Endothelial cell (in vitro differentiated cells): Measurements from ENCODE around the gene A2ML1. TPM values are rescaled to one million over a fixed set of nuclear protein-coding genes. Genes with fewer than 3 reads are reported as not detected.
"Not testable (repeated sequence)": the region's sequence is repeated elsewhere in the genome, so short reads cannot be mapped to it uniquely, and the experiment has no call there.

Experiments
- DNase-seq: peaks from one replicate; pipeline ENCODE4 v3.0.0; 2021; ENCODE audit warnings: low spot score
- H3K27ac Mint-ChIP-seq: one replicate; pipeline ENCODE4 v1.8.0; 2021; ENCODE audit warnings: mixed read lengths, inconsistent platforms; ENCODE audit not compliant: unreplicated experiment
- H3K27me3 Mint-ChIP-seq: one replicate; pipeline ENCODE4 v1.8.0; 2021; ENCODE audit warnings: mild to moderate bottlenecking, moderate library complexity, mixed read lengths, inconsistent platforms; ENCODE audit not compliant: unreplicated experiment
- H3K36me3 Mint-ChIP-seq: one replicate; pipeline ENCODE4 v1.8.0; 2021; ENCODE audit warnings: mild to moderate bottlenecking, low read depth, mixed read lengths, inconsistent platforms; ENCODE audit not compliant: unreplicated experiment
- H3K4me1 Mint-ChIP-seq: one replicate; pipeline ENCODE4 v1.8.0; 2021; ENCODE audit warnings: mild to moderate bottlenecking, mixed read lengths, inconsistent platforms; ENCODE audit not compliant: unreplicated experiment
- H3K4me3 Mint-ChIP-seq: one replicate; pipeline ENCODE4 v1.8.0; 2021; ENCODE audit warnings: mild to moderate bottlenecking, mixed read lengths, inconsistent platforms; ENCODE audit not compliant: unreplicated experiment
- H3K9me3 Mint-ChIP-seq: one replicate; pipeline ENCODE4 v1.8.0; 2021; ENCODE audit warnings: mixed read lengths, inconsistent platforms; ENCODE audit not compliant: unreplicated experiment
- total RNA-seq: library from RNA; stranded (reverse); fragmentation: NEBNext Ultra II Directional; extraction: Animal tissue kit (Norgen Biotek cat#: 25700); gene quantifications from one replicate; pipeline ENCODE4 v1.2.1, GENCODE V29; 2021; ENCODE audit not compliant: unreplicated experiment
- TF ChIP-seq, protein P1 (sequence below): fragments of 200-600 bp; sonication (generic); IDR thresholded peaks from one replicate; pipeline ENCODE4 v1.5.0; 2021; ENCODE audit warnings: antibody characterized with exemption; ENCODE audit not compliant: unreplicated experiment

A2ML1 gene
- total RNA-seq, 1 donor from 2014 or later, result not detected

DNA sequence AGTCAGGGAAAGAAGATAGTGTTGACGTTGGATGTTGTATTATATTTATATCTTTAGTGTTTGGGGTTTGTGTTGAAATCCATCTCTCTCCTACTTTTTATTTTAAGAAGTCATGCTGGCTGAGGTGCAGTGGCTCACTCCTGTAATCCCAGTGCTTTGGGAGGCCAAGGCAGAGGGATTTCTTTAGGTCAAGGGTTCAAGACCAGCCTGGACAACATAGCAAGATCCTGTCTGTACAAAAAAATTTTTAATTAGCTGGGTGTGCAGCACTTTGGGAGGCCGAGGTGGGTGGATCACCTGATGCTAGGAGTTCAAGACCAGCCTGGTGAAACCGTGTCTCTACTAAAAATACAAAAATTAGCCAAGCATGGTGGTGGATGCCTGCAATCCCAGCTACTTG is 23.9 kb downstream of the A2ML1 start:
- H3K36me3 Mint-ChIP-seq, result no peaks in the 10 kb centered on the region
- H3K4me1 Mint-ChIP-seq, result no peaks in the 10 kb centered on the region
- DNase-seq, result no peak
- no peak overlapping the region for H3K4me3 Mint-ChIP-seq
- H3K27me3 Mint-ChIP-seq, result peaks cover 3% of the 10 kb centered on the region
- H3K9me3 Mint-ChIP-seq, result no peaks in the 10 kb centered on the region
- H3K27ac Mint-ChIP-seq, result no peak overlapping the region
- TF ChIP-seq, protein P1, sequence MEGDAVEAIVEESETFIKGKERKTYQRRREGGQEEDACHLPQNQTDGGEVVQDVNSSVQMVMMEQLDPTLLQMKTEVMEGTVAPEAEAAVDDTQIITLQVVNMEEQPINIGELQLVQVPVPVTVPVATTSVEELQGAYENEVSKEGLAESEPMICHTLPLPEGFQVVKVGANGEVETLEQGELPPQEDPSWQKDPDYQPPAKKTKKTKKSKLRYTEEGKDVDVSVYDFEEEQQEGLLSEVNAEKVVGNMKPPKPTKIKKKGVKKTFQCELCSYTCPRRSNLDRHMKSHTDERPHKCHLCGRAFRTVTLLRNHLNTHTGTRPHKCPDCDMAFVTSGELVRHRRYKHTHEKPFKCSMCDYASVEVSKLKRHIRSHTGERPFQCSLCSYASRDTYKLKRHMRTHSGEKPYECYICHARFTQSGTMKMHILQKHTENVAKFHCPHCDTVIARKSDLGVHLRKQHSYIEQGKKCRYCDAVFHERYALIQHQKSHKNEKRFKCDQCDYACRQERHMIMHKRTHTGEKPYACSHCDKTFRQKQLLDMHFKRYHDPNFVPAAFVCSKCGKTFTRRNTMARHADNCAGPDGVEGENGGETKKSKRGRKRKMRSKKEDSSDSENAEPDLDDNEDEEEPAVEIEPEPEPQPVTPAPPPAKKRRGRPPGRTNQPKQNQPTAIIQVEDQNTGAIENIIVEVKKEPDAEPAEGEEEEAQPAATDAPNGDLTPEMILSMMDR, result no peak

DNA sequence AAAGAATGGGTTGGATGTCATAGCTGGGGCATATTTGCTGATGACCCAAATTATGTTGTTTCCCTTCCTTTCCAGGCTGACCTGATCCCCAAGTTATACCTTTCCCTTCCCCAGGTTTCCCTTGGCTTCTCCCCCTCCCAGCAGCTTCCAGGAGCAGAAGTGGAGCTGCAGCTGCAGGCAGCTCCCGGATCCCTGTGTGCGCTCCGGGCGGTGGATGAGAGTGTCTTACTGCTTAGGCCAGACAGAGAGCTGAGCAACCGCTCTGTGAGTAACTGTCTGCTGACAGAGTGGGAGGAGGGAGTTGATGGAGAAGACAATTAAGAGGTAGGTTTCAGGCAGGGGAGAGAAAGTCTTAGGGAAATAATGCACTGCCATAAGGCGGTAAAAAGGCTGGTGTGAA is 25.0 kb downstream of the A2ML1 start:
- Mint-ChIP-seq H3K27ac (no peak overlapping the region), H3K4me3 (no peak overlapping the region), H3K27me3 (peaks cover 3% of the 10 kb centered on the region), H3K36me3 (no peaks in the 10 kb centered on the region), H3K4me1 (no peaks in the 10 kb centered on the region), H3K9me3 (no peaks in the 10 kb centered on the region)
- DNase-seq, result no peak
- TF ChIP-seq, protein P1, result no peak

DNA sequence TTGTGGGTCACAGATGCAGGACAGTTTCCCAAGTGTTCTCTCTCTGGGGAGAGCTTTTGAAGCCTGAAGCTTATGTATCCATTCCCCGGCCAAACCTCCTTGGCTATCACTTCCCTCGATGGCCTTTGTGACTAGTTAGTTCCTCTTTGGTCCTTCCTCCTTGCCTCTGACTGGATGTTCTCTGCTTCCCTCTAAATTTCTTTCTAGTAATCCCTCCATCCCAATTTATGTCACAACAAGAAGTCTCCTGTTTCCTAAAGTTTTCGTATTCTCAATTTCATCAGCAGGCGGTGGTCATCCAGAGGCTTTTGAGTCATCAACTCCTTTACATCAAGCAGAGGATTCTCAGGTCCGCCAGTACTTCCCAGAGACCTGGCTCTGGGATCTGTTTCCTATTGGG is 27.5 kb downstream of the A2ML1 start:
- DNase-seq, result no peak

DNA sequence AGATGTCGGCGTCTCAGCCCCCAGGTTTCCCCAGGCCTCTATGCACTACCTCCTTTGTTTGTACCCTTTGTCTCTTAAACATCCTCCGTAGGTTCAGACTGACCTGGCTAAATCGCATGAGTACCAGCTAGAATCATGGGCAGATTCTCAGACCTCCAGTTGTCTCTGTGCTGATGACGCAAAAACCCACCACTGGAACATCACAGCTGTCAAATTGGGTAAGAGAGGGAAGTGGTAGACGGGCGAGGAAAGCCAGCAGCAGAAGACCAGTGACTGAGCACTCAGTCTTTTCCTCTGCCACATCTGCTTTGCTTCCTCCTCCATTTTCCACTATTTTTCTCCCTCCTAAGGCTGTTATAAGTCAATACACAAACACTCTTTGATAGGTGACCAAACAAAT is 29.7 kb downstream of the A2ML1 start:
- DNase-seq, result no peak
- Mint-ChIP-seq H3K27me3 (peaks cover 5% of the 10 kb centered on the region), H3K36me3 (no peaks in the 10 kb centered on the region)

More for the DNA sequence above, 27.5 kb downstream of the A2ML1 start:
- Mint-ChIP-seq H3K4me3 (no peak overlapping the region), H3K27me3 (peaks cover 3% of the 10 kb centered on the region), H3K36me3 (no peaks in the 10 kb centered on the region), H3K27ac (no peak overlapping the region), H3K9me3 (no peaks in the 10 kb centered on the region), H3K4me1 (no peaks in the 10 kb centered on the region)
- TF ChIP-seq, protein P1, result no peak

DNA sequence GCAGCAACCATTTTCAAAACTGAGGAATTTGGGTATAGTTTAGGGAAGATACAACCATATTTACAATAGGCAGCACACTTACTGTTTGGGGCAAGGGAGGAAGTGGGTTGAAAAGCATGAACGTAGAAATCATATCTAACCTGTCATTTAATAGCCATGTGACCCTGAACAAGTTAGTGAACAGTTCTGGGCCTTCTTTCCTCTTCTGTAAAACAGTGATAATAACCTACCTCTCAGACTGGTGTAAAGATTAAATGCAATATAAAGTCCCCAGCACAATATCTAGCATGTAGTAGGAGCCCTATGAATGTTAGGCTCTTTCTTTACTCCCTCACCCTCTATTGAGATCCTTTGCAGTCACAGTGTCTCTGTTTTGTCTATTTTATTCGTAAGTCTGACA is 33.5 kb downstream of the A2ML1 start:
- H3K4me1 Mint-ChIP-seq, result no peaks in the 10 kb centered on the region
- TF ChIP-seq, protein P1, result no peak
- H3K27ac Mint-ChIP-seq, result no peak overlapping the region
- H3K36me3 Mint-ChIP-seq, result no peaks in the 10 kb centered on the region
- DNase-seq, result no peak
- no peaks in the 10 kb centered on the region for H3K9me3 Mint-ChIP-seq
- peaks cover 9% of the 10 kb centered on the region for H3K27me3 Mint-ChIP-seq
- no peak overlapping the region for H3K4me3 Mint-ChIP-seq

More for the DNA sequence above, 29.7 kb downstream of the A2ML1 start:
- Mint-ChIP-seq H3K27ac (no peak overlapping the region), H3K9me3 (no peaks in the 10 kb centered on the region), H3K4me3 (no peak overlapping the region), H3K4me1 (no peaks in the 10 kb centered on the region)
- TF ChIP-seq, protein P1, result no peak

DNA sequence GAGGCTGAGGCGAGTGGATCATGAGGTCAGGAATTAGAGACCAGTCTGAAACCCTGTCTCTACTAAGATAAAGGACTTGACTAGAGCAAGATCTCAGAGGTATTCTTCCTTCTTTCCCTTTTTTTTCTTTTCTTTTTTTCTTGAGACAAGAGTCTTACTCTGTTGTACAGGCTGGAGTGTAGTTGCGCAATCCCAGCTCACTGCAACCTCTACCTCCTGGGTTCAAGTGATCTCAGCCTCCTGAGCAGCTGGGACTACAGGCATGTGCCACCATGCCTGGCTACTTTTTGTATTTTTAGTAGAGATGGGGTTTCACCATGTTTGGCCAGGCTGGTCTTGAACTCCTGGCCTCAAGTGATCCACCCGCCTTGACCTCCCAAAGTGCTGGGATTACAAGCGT is 37.0 kb downstream of the A2ML1 start:
- H3K27ac Mint-ChIP-seq, DNase-seq, H3K36me3 Mint-ChIP-seq, H3K27me3 Mint-ChIP-seq, H3K4me3 Mint-ChIP-seq, H3K4me1 Mint-ChIP-seq, H3K9me3 Mint-ChIP-seq: not testable (repeated sequence)
